H9 (cell line): ENCODE data around the gene COX10. TPM values are rescaled to one million over a fixed set of nuclear protein-coding genes. Genes with fewer than 3 reads are reported as not detected.

Experiments
- DNase-seq: peaks from one replicate; pipeline ENCODE4 v3.0.0-alpha.2; 2017
- H2AFZ ChIP-seq: one replicate; pipeline ENCODE4 v1.6.1; 2013; ENCODE audit warnings: mild to moderate bottlenecking, low read length, control low read depth, moderate library complexity
- H2AK5ac ChIP-seq: 2 replicates; pipeline ENCODE4 v1.6.1; 2013; ENCODE audit warnings: low read length, control low read depth, mixed read lengths; ENCODE audit not compliant: insufficient read length
- H2BK120ac ChIP-seq: one replicate; pipeline ENCODE4 v1.6.1; 2013; ENCODE audit warnings: low read depth, mild to moderate bottlenecking, low read length, control low read depth, inconsistent platforms; ENCODE audit not compliant: poor library complexity, severe bottlenecking
- H2BK12ac ChIP-seq: 2 replicates; pipeline ENCODE4 v1.6.1; 2013; ENCODE audit warnings: low read length, control low read depth, mixed read lengths, low read depth; ENCODE audit not compliant: insufficient read length
- H2BK15ac ChIP-seq: 2 replicates; pipeline ENCODE4 v1.6.1; 2013; ENCODE audit warnings: low read depth, low read length, control low read depth
- H2BK20ac ChIP-seq: one replicate; pipeline ENCODE4 v1.6.1; 2013; ENCODE audit warnings: low read depth, mild to moderate bottlenecking, low read length, control low read depth, inconsistent platforms; ENCODE audit not compliant: poor library complexity, severe bottlenecking
- H2BK5ac ChIP-seq: 2 replicates; pipeline ENCODE4 v1.6.1; 2013; ENCODE audit warnings: low read length, control low read depth, mixed read lengths; ENCODE audit not compliant: insufficient read length
- H3K14ac ChIP-seq: 2 replicates; pipeline ENCODE4 v1.6.1; 2013; ENCODE audit warnings: low read length, control low read depth; ENCODE audit not compliant: insufficient read depth
- H3K18ac ChIP-seq: 2 replicates; pipeline ENCODE4 v1.6.1; 2013; ENCODE audit warnings: low read depth, mild to moderate bottlenecking, mixed read lengths, low read length, control low read depth; ENCODE audit not compliant: insufficient read length
- H3K23ac ChIP-seq: 2 replicates; pipeline ENCODE4 v1.6.1; 2013; ENCODE audit warnings: low read length, control low read depth, mixed read lengths, low read depth; ENCODE audit not compliant: insufficient read length
- H3K23me2 ChIP-seq: 2 replicates; pipeline ENCODE4 v1.6.1; 2013; ENCODE audit warnings: low read depth, mild to moderate bottlenecking, mixed read lengths, low read length, control low read depth; ENCODE audit not compliant: insufficient read length, poor library complexity, severe bottlenecking
- H3K27ac ChIP-seq: 2 replicates; pipeline ENCODE4 v1.5.1; 2013; ENCODE audit warnings: low read length, control low read depth, mixed read lengths, low read depth; ENCODE audit not compliant: insufficient read length
- H3K27me3 ChIP-seq: 2 replicates; pipeline ENCODE4 v1.6.1; 2013; ENCODE audit warnings: low read length, control low read depth, inconsistent platforms; ENCODE audit not compliant: insufficient read depth
- H3K4ac ChIP-seq: 2 replicates; pipeline ENCODE4 v1.6.1; 2013; ENCODE audit warnings: low read depth, mild to moderate bottlenecking, control low read depth, inconsistent platforms, low read length, moderate library complexity
- H3K4me1 ChIP-seq: 2 replicates; pipeline ENCODE4 v1.6.1; 2013; ENCODE audit warnings: low read length, control low read depth, inconsistent platforms; ENCODE audit not compliant: insufficient read depth
- H3K4me2 ChIP-seq: 2 replicates; pipeline ENCODE4 v1.6.1; 2013; ENCODE audit warnings: low read length, control low read depth, mixed read lengths; ENCODE audit not compliant: insufficient read length, insufficient read depth
- H3K56ac ChIP-seq: 2 replicates; pipeline ENCODE4 v1.6.1; 2013; ENCODE audit warnings: low read depth, mild to moderate bottlenecking, mixed read lengths, low read length, control low read depth; ENCODE audit not compliant: insufficient read length
- H3K79me1 ChIP-seq: 2 replicates; pipeline ENCODE4 v1.6.1; 2013; ENCODE audit warnings: low read depth, mild to moderate bottlenecking, moderate library complexity, low read length, control low read depth, inconsistent platforms; ENCODE audit not compliant: insufficient read depth, poor library complexity, severe bottlenecking
- H3K79me2 ChIP-seq: 2 replicates; pipeline ENCODE4 v1.6.1; 2013; ENCODE audit warnings: low read length, control low read depth, inconsistent platforms; ENCODE audit not compliant: insufficient read depth
- H3K9ac ChIP-seq: 2 replicates; pipeline ENCODE4 v1.6.1; 2013; ENCODE audit warnings: low read length, control low read depth, mixed read lengths; ENCODE audit not compliant: insufficient read length; ENCODE audit errors: extremely low read depth
- H3K9me3 ChIP-seq: one replicate; pipeline ENCODE4 v1.6.1; 2013; ENCODE audit warnings: low read depth, low read length, inconsistent platforms; ENCODE audit not compliant: control insufficient read depth
- H3T11ph ChIP-seq: one replicate; pipeline ENCODE4 v1.6.1; 2013; ENCODE audit warnings: mild to moderate bottlenecking, low read length, control low read depth, inconsistent platforms
- H4K20me1 ChIP-seq: one replicate; pipeline ENCODE4 v1.6.1; 2013; ENCODE audit not compliant: control insufficient read depth, insufficient read length, insufficient read depth
- H4K5ac ChIP-seq: 2 replicates; pipeline ENCODE4 v1.6.1; 2013; ENCODE audit warnings: low read depth, mild to moderate bottlenecking, mixed read lengths, low read length, control low read depth; ENCODE audit not compliant: insufficient read length
- H4K8ac ChIP-seq: replicated peaks from 2 replicates; pipeline ENCODE4 v1.6.1; 2013; ENCODE audit warnings: low read length, control low read depth, mixed read lengths, low read depth; ENCODE audit not compliant: insufficient read length
- H4K91ac ChIP-seq: 2 replicates; pipeline ENCODE4 v1.6.1; 2013; ENCODE audit warnings: low read depth, mild to moderate bottlenecking, moderate library complexity, mixed read lengths, low read length, control low read depth; ENCODE audit not compliant: insufficient read length
- H3K27ac Mint-ChIP-seq, 3 experiments: 2 replicates in 2 of 3; 3 replicates in 1 of 3; pipeline ENCODE4 v1.8.0; 2020 to 2021; ENCODE audit warnings: mixed read lengths in 3 of 3, mild to moderate bottlenecking in 1 of 3, moderate library complexity in 1 of 3
- H3K27me3 Mint-ChIP-seq: 2 replicates; pipeline ENCODE4 v1.8.0; 2021; ENCODE audit warnings: low read depth, mild to moderate bottlenecking, moderate library complexity, mixed read lengths
- H3K36me3 Mint-ChIP-seq, 3 experiments: 2 replicates in 2 of 3; 3 replicates in 1 of 3; pipeline ENCODE4 v1.8.0; 2020 to 2021; ENCODE audit warnings: low read depth in 3 of 3, mixed read lengths in 3 of 3; ENCODE audit not compliant: insufficient read depth in 1 of 3
- H3K4me1 Mint-ChIP-seq, 2 experiments: 2 replicates each; pipeline ENCODE4 v1.8.0; 2020; ENCODE audit warnings: mixed read lengths in 2 of 2
- H3K4me3 Mint-ChIP-seq, 2 experiments: 2 replicates in 1 of 2; 3 replicates in 1 of 2; pipeline ENCODE4 v1.8.0; 2020 to 2021; ENCODE audit warnings: mild to moderate bottlenecking in 2 of 2, mixed read lengths in 2 of 2, moderate library complexity in 1 of 2
- H3K9me3 Mint-ChIP-seq, 2 experiments: 2 replicates in 1 of 2; 3 replicates in 1 of 2; pipeline ENCODE4 v1.8.0; 2020; ENCODE audit warnings: mild to moderate bottlenecking in 2 of 2, mixed read lengths in 2 of 2, moderate library complexity in 1 of 2
- WGBS: extraction: QIAGEN DNeasy Blood & Tissue Kit; methylation state at CpG from one replicate; pipeline ENCODE4 v1.1.7; 2013; ENCODE audit warnings: missing lambda C conversion rate, low lambda C conversion rate, mixed read lengths; ENCODE audit not compliant: insufficient read length; ENCODE audit errors: extremely low coverage; 5-methylcytosine and 5-hydroxymethylcytosine counted together
- total RNA-seq: library from RNA; stranded (reverse); gene quantifications from 2 replicates; pipeline ENCODE4 v1.2.1, GENCODE V29; 2021
- TF ChIP-seq, protein P1 (sequence below): fragments of 200-600 bp; sonication (generic); conservative IDR thresholded peaks from 3 replicates; pipeline ENCODE4 v1.8.0; 2021; ENCODE audit warnings: antibody characterized with exemption, mild to moderate bottlenecking

COX10 gene
- total RNA-seq, 1 experiment from 2014 or later = 20.6 TPM

DNA sequence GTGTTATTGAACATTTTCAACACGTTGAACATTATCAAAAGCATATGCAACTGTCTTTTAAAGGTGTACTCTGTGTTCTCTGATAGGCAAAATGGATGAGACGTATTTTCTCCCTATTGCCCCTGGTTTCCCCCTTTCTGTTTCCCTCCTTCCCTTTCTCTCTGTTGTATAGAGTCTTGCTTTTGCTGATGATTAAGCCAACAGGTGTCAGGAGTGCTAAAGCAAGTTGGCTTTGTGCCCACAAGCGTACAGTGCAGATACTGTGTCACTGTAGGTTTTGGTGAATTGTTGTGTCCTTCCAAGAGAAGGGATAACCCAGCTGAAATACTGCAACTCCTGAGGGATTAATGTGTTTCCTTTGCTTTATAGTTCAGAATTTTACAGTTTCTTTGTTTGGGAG lies 74.4 kb downstream of the COX10 start:
- no peak overlapping the region for H3K27ac ChIP-seq
- no peak overlapping the region for H3K4ac ChIP-seq
- H3K23me2 ChIP-seq = no peaks in the 10 kb centered on the region
- H2BK20ac ChIP-seq = no peak overlapping the region
- DNase-seq = no peak
- H3K9me3 Mint-ChIP-seq = no peaks in the 10 kb centered on the region; a peak in 1 of 5 replicates
- WGBS = no CpG with 5 or more reads among the region's 3 CpGs
- no peak overlapping the region for H2BK12ac ChIP-seq
- no peaks in the 10 kb centered on the region for H3K27me3 Mint-ChIP-seq
- no peak overlapping the region for H3K18ac ChIP-seq
- H3K79me1 ChIP-seq = no peaks in the 10 kb centered on the region
- H2AK5ac ChIP-seq = no peak overlapping the region
- H3K56ac ChIP-seq = no peak overlapping the region
- no peak overlapping the region for H2BK120ac ChIP-seq
- H3K23ac ChIP-seq = no peak overlapping the region
- no peak overlapping the region for H4K8ac ChIP-seq
- H3K27ac Mint-ChIP-seq = peak overlapping the region in 2 of 3 experiments; percentile 89 to 91; a peak in 5 of 7 replicates
- no peaks in the 10 kb centered on the region for H3K27me3 ChIP-seq
- H4K5ac ChIP-seq = peak overlapping the region; percentile 51
- no peak overlapping the region for H3K4me2 ChIP-seq
- TF ChIP-seq, protein P1, sequence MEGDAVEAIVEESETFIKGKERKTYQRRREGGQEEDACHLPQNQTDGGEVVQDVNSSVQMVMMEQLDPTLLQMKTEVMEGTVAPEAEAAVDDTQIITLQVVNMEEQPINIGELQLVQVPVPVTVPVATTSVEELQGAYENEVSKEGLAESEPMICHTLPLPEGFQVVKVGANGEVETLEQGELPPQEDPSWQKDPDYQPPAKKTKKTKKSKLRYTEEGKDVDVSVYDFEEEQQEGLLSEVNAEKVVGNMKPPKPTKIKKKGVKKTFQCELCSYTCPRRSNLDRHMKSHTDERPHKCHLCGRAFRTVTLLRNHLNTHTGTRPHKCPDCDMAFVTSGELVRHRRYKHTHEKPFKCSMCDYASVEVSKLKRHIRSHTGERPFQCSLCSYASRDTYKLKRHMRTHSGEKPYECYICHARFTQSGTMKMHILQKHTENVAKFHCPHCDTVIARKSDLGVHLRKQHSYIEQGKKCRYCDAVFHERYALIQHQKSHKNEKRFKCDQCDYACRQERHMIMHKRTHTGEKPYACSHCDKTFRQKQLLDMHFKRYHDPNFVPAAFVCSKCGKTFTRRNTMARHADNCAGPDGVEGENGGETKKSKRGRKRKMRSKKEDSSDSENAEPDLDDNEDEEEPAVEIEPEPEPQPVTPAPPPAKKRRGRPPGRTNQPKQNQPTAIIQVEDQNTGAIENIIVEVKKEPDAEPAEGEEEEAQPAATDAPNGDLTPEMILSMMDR = no peak
- H4K91ac ChIP-seq = no peak overlapping the region
- H3K36me3 Mint-ChIP-seq = peaks cover 0 to 7% (median 4%) of the 10 kb centered on the region in 3 experiments; a peak in 2 of 7 replicates
- 0 out of 2 replicates have a peak, but pooled peaks cover 3% of the 10 kb centered on the region for H3K79me2 ChIP-seq
- H2BK15ac ChIP-seq = no peak overlapping the region
- H3K9ac ChIP-seq = no peak overlapping the region
- no peak overlapping the region for H2BK5ac ChIP-seq
- no peak overlapping the region for H2AFZ ChIP-seq
- H3K4me1 ChIP-seq = peaks cover 7% of the 10 kb centered on the region; the same call in 1 of the 2 replicates
- no peak overlapping the region for H3K4me3 Mint-ChIP-seq
- peaks cover under 1% of the 10 kb centered on the region for H4K20me1 ChIP-seq
- no peaks in the 10 kb centered on the region for H3K9me3 ChIP-seq
- no peak overlapping the region for H3T11ph ChIP-seq
- peak overlapping the region; percentile 71; the same call in 1 of the 2 replicates for H3K14ac ChIP-seq
- peaks cover 33 to 43% of the 10 kb centered on the region in 2 experiments for H3K4me1 Mint-ChIP-seq
